ENCODE results near the gene ATP1A2.

The ATP1A2 gene

DNA sequence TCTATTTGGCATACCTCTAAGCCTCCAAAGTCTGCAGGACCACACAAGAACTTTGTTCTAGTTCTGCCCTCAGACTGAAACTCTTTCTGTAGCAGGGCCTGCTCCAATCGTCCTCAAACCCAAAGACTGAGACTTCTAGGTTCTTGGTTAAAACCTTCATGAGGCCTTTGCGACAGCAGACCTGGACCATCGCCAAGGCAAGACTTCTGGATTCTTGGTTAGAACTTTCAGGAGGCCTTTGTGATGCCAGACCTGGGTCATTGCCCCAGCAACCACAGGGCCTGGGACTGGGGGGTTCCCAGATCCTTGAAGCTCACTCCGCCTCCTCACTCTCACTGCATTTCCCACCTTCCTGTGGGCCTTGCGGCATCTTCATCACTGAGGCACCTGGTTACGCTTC is 35.7 kb downstream of the ATP1A2 start, which contains the start of gene ATP1A4:
ATP1A4 (plus strand) TSS at position 301 of the 400 bp plus-strand sequence. CDS start 438 bp downstream, outside the sequence.
- DNase-seq = no peak

DNA sequence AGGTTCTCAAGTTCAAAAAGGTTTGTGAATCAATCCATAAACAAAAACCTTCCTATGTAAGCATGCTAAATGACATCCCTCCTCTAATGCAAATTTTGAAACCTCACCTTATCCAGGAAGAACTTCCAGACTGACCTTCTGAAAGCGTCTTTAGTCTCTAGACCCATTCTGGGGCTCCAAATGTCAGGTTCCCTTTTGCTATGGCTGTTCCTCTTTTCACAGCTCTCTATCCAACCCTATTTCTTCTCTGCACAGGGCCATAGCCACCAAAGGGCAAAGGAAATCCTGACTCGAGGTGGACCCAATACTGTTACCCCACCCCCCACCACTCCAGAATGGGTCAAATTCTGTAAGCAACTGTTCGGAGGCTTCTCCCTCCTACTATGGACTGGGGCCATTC is 39.2 kb downstream of the ATP1A2 start:
- DNase-seq = no peak

DNA sequence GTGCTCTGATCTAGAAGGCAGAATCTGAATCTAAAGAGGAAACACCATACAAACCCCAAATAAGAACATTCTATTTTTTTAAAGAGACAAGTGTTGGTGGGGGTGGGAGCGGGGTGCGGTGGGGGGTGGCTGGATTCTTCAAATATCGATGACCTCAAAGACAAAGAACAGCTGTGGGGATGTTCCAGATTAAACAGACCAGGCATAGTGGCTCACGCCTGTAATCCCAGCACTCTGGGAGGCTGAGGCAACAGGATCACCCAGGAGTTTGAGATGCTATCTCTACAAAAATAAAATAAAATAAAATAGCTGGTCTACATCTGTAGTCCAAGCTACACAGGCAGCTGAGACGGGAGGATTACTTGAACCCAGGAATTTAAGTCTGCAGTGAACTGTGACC is 40.8 kb downstream of the ATP1A2 start:
- no peak for DNase-seq

DNA sequence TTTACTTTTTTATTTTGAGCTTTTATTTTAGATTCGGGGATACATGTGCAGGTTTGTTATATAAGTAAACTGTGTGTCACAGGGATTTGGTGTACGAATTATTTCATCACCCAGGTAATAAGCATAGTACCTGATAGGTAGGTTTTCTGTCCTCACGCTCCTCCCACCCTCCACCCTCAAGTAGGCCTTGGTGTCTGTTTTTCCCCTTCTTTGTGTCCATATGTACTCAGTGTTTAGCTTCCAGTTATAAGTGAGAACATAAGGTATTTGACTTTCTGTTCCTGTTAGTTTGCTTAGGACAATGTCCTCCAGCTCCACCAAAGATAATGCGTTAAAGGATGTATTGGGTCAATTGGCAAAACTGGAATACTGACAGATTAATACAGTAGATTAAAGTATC is 41.6 kb downstream of the ATP1A2 start:
- DNase-seq = no peak

DNA sequence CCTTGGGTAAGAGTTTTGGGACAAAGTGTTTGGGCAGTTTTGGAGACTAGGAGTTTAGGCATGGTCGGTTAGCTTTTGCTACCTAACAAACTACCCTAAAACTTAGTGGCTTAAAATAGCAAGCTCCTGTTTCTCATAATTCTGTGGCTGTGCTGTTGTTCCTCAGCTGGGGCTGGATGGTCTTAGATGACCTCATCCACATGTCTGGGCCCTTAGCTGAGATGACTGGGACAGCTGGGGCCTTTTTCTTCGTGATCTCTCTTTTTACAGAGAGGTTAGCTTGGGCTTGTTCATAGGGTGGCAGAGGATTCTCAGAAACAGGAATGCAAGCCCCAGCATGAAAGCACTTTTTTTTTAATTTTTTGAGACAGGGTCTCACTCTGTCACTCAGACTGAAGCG is 42.5 kb downstream of the ATP1A2 start:
- no peak for DNase-seq

DNA sequence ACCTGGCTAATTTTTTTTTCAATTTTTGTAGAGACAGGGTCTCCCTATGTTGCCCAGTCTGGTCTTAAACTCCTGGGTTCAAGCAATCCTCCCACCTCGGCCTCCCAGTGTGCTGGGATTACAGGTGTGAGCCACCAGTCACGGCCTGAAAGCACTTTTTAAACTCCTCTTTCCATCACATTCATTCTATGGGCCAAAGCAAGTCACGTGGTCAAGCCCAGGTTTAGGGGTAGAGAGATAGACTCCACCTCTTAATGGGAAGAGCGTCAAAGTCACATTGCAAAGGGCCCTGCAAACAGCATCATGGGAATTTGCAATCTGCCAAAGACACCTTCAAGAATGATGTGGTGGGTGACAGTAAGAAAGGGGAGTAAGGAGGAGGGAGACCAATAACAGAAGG is 43.0 kb downstream of the ATP1A2 start:
- no peak for DNase-seq

DNA sequence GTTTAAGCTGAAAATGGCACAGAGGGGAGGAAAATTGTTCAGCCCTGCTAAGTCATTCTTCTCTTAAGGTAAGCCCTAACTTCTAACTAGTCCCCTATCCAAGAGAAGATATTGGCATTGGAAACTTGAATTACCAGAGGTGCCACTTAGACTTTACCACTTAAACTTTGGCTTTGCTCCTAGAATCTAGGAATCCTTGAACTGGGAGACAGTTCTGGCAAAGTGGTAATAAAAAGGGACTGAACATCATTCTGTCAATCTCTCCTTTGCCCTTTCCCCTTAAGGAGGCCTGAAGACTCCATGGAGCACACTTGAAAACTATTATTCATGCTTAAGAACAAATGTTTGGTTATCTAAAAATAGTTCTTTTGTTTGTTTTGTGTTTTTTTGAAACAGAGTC is 44.3 kb downstream of the ATP1A2 start:
- DNase-seq = no peak

DNA sequence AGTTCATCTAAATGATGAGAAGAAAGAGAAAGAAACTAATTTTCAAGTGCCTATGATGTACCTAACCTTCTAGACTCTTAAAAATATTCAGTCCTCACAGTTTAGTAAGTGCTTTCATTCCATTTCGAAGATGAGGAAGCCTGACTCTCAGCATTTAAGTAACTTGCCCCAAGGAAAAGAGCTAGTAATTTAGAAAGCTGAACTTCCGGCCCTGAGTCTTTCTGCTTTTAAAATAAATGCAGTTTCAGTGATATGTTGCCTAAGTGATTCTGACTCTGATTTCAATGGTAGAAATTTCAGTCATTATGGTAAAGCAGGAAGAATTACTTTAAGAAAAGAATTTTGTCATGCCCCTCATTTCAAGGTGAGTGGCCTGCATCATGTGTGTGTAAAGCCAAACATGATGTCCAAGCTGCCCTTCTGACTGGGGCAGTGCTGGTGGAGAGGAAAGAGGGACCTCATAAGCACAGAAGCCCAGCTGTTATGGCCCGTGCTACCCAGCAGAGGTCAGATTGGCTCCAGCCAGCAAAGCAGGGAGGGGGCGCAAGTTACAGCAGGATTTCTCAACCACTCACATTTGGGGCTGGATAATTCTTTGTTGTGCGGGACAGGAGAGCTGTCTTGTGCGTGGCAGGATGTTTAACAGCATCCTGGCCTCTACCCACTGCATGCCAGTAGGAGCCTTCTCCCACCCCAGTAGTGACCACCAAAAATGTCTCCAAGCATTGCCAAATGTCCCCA is 46.6 kb downstream of the ATP1A2 start:
- DNase-seq = no peak

DNA sequence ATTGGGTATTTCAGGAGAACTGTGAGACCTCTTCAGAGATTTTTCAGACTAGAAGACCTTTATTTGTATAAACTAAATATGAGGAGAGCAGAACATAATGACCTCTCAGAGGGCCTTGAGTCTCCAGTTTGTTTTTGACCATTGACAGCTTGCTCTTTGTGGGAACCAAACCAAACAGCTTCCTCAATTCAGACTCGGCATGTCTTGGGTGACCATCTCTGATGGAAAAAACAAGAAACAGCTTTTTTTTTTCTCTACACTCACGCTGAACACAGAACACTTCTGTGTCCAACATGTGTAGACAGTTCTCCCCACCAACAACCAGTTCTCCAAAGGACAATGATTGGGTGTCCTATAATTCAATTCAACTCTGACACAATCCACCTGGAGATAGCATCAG is 47.4 kb downstream of the ATP1A2 start:
- DNase-seq = no peak

DNA sequence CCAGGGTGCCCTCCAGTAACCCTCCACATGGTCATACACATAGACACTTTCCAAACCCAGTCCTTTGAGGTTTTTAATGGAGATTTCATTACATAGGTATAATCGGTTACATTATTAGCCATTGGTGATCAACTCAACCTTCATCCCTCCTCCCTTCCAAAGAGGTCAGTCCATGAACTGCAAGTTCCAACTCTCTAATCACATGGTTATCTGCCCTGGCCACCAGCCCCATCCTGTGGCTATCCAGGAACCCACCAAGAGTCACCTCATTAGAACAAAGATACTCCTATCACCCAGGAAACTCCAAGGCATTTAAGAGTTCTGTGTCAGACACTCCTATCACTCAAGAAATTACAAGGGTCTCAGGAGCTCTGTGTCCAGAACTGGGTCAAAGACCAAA is 48.1 kb downstream of the ATP1A2 start:
- no peak for DNase-seq

DNA sequence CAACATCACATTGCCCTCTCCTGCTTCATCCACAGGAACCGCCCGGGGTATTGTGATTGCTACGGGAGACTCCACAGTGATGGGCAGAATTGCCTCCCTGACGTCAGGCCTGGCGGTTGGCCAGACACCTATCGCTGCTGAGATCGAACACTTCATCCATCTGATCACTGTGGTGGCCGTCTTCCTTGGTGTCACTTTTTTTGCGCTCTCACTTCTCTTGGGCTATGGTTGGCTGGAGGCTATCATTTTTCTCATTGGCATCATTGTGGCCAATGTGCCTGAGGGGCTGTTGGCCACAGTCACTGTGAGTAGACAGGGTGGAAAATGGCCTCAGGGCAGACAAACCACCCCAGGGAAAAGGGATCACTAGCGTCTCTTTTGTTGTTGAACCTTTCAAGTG is 48.6 kb downstream of the ATP1A2 start:
- DNase-seq = no peak

DNA sequence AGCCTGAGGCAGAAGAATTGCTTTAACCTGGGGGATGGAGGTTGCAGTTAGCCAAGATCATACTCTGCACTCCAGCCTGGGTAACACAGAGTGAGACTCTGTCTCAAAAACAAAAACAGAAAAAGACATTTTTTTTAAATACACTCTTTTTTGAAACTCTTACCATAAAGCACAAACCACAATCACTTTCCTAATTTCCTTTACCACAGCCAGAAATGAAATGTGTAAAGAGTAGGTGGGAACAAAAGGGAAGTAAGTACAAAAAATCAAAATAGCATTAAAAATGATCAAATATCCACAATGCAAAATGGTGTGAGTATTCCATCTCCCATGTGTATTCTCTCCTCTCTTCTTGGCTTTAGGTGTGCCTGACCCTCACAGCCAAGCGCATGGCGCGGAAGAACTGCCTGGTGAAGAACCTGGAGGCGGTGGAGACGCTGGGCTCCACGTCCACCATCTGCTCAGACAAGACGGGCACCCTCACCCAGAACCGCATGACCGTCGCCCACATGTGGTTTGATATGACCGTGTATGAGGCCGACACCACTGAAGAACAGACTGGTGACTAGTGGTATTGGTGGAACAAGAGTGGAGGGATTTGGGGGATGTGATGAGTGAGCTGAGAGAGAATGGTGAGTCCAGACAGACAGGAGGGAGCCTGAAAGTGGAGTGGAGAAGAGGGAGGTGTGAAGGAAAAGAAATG is 50.8 kb downstream of the ATP1A2 start:
- DNase-seq = no peak

DNA sequence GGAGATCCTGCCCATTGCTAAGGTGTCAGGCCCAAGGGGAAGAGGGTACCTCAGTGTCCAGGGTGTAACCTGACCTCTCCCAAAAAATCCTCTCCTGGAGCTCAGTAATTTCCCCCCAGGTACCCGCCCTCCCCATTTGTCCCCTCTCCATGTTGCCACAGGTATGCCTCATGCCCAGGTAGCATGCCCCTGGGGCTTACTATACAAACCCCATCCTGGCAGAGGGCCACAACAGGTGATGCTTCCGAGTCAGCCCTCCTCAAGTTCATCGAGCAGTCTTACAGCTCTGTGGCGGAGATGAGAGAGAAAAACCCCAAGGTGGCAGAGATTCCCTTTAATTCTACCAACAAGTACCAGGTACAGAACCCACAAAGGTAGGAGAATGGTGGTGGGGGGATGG is 51.5 kb downstream of the ATP1A2 start:
- no peak for DNase-seq

DNA sequence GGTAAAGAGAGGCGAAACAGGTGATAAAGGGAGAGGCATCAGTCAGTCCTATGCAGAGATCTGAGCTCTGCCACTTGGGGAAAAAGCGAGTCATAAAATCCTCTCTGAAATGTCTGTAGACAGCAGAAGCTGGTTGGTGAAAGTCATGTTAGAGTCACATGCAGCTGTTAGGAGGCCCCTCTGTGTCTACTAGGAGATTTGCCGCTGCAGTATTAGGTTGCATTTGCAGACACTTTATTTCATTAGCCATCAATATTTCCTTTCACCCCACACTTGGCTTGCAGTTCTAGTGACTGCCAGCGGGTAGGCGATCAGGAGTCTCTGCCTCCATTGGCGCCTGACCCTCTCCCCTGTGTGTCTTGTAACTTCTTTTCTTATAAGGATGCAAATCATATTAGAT is 52.0 kb downstream of the ATP1A2 start:
- no peak for DNase-seq

DNA sequence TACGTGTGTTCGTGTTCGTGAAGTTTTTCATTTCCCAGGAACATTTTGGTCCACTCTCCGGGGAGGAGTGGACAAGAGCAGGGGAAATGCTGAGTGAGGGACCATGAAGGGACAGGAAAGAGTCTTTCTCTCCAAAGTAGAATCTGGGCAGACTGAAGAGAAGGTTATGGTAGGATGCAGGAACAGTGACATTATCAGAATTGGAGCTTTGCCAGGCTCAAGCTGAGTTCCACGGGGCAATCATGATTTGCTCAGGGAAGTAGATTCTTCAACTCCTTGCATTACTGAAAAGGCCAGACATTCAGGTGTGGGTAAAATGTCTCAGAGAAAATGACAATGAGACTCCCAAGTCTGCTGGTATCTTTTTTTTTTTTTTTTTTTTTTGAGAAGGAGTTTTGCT is 52.5 kb downstream of the ATP1A2 start:
- DNase-seq = no peak

DNA sequence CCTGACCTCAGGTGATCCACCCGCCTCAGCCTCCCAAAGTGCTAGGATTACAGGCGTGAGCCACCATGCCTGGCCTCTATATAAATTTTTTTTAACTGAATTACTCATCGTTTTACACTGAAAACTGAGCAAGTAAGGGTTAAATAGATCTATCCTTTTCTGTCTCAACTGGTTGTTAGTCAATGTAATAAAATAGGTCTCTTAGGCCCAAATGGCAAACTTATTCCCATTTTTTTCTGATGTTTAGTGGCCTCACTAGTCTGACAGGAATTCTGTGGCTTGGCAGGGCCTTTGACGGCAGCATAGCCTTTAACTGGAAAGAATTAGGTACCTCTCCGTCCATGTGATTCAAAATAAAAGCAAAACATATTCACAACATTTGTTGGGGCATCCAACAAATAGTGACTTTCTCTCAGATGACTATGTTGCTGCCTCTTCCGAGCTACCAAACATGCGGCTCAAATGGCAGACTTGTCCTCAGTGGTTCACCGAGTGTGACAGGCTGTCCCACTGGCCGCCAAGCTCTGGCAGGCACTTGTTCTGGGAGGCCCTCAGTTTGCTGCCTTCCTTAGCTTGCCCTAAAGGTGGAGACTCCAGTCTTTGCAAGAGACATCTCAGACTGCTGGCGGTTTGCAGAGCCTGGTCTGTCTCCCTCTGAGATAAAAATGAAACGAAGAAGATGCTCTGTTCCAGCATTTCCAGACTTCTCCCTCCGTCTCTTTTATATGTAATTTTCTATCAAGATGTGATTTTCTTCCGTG is 53.2 kb downstream of the ATP1A2 start:
- no peak for DNase-seq

DNA sequence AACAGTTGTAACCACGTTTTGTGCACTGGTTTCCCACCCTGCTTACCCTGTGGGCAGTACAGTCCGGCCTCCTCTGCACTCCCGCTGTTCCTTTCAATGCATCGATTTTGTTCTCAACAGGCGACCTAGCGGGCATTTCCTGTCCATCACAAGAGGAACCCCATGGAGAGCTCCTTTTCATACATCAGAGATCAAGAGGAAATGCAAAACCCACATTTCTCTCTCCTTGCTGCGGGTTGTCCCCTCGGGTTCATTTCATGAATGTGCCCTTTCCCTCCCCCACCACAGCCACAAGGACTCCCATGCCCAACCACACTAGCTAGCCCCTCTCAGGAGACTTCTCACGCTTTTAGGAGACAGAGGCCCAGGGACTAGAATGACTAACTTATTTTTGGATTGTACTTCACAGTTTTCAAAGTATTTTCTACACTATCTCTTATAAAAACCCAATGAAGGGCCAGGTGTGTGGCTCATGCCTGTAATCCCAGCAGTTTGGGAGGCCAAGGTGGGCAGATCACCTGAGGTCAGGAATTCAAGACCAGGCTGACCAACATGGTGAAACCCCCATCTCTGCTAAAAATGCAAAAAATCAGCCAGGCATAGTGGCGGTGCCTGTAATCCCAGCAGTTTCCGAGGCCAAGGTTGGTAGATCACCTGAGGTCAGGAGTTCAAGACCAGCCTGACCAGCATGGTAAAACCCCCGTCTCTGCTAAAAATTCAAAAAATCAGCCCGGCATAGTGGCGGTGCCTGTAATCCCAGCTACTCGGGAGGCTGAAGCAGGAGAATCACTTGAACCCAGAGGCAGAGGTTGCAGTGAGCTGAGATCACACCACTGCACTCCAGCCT is 54.2 kb downstream of the ATP1A2 start:
- no peak for DNase-seq

DNA sequence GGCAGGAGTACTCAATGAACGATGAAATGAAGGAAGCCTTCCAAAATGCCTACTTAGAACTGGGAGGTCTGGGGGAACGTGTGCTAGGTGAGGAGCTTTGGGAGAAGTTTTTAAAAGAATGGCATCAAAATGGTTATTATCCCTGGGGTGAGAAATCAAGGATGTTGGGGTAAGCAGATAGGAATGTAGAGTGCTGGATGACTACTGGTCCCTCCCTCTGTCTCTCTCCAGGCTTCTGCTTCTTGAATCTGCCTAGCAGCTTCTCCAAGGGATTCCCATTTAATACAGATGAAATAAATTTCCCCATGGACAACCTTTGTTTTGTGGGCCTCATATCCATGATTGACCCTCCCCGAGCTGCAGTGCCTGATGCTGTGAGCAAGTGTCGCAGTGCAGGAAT is 55.8 kb downstream of the ATP1A2 start:
- DNase-seq = no peak

DNA sequence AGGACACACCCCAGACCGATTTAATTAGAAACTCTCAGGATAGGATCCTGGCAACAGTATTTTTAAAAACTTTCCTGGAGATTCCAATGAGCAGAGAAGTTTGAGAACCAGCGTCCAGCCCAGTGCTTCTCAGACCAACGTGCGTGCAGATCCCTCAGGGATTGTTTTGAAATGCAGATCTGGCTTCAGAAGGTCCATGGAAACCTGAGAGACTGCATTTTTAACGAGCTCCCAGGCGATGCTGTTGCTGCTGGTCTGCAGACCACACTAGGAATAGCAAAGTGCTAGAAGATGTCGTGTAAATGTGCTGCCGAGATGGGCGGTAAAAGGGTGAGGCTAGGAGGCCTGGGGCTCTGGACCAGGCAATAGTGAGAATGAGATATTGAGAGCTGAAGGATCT is 56.4 kb downstream of the ATP1A2 start:
- DNase-seq = no peak

DNA sequence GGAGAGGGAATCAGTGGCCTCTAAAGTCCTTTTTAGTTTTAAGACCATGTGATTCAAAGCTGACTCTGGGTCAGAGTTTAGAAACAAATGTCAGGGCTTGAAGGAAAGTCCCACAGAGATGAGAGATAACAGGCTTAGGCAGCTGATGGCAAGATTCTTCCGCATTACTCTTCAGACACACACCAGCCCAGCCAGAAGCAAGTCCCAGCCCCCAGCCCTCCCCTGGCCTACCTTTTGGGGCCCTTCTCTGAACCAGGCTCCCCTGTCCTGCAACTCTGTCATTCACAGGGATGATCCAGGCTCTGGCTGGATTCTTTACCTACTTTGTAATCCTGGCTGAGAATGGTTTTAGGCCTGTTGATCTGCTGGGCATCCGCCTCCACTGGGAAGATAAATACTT is 61.7 kb downstream of the ATP1A2 start:
- DNase-seq = no peak

DNA sequence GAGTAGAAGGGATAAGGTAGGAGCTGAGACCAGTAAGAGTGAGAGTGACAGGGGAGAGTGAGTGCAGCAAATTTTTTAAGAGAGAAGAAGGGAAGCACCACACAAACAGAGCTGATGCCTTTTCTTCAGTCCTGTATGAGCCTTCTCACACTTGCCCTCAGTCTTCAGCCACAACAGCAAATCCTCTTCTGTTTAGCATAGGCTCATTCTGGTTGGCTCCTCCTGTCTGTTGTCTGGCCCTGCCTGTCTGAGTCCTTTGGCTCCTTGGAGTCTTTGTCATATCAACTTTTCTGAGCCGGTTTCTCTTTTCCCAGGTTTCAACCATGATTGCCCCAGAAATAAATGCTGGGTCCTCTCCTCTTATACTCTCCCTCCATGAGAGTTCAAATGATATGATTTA is 62.1 kb downstream of the ATP1A2 start:
- no peak for DNase-seq

DNA sequence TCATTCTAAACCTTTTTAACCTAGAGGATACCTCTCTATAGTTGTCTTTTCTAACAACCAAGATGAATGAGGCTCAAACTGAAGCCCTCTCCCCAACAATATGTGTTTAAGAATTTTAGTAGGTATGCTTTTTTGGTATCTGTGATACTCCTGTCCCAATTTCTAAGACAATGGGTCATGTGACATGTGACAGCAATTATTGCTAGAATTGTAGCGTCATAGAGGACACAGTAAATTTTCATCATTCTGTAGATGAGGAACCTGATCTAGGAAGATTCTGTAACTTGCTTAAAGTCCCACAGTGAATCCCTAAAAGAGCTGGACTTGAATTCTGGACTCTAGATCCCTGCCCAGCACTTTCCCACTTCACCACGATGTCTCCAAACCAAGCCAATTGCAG is 63.2 kb downstream of the ATP1A2 start:
- DNase-seq = no peak

DNA sequence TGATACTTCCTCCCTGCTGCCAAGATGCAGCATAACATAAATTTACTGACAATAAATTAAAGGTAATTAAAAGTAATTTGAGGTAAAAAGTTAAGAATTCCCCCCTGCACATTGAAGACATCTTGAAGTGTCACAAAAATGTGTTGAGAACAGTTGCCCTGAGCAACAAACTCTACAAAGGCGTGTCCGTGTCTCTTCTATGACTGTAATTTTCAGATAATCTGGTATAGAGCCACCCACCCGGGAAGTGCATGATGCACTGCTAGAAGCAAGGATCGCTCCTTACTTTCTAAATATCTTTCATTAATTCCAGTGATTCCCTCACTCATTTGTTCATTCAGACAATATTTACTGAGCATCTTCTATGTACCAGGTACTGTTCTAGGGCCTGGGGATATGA is 63.8 kb downstream of the ATP1A2 start:
- DNase-seq = no peak
